GM04504 (cell line): ENCODE data around the gene CLEC16A.
"Not testable (repeated sequence)": the region's sequence is repeated elsewhere in the genome, so short reads cannot be mapped to it uniquely, and the experiment has no call there.

Experiments
- DNase-seq: peaks from one replicate; pipeline ENCODE4 v3.0.0-alpha.2; 2012; ENCODE audit warnings: low read depth

Gene CLEC16A

GRCh38 chr16:11101695-11102522 lies 157.5 kb downstream of the CLEC16A start:
- DNase-seq = no peak

GRCh38 chr16:11102523-11102898 lies 158.1 kb downstream of the CLEC16A start:
- no peak for DNase-seq

- DNase-seq = not testable (repeated sequence)
Observed at GRCh38 chr16:11103301-11103700, 158.9 kb downstream of the CLEC16A start.

GRCh38 chr16:11104168-11105037 lies 160.0 kb downstream of the CLEC16A start:
- no peak for DNase-seq

GRCh38 chr16:11105038-11105903 lies 160.9 kb downstream of the CLEC16A start:
- DNase-seq = peak; percentile 82

GRCh38 chr16:11106726-11107125 lies 162.4 kb downstream of the CLEC16A start:
- DNase-seq = no peak

GRCh38 chr16:11107780-11108465 lies 163.6 kb downstream of the CLEC16A start:
- no peak for DNase-seq

- DNase-seq = no peak
Observed at GRCh38 chr16:11108466-11108805, 164.1 kb downstream of the CLEC16A start.

- DNase-seq = no peak
Observed at GRCh38 chr16:11109566-11109965, 165.2 kb downstream of the CLEC16A start.

- no peak for DNase-seq
Observed at GRCh38 chr16:11111150-11111549, 166.8 kb downstream of the CLEC16A start.

- DNase-seq = no peak
Observed at GRCh38 chr16:11111856-11112634, 167.7 kb downstream of the CLEC16A start.

GRCh38 chr16:11112723-11113348 lies 168.5 kb downstream of the CLEC16A start:
- DNase-seq = no peak

- no peak for DNase-seq
Observed at GRCh38 chr16:11114366-11115164, 170.2 kb downstream of the CLEC16A start.

GRCh38 chr16:11117576-11118211 lies 173.3 kb downstream of the CLEC16A start:
- DNase-seq = no peak

GRCh38 chr16:11118479-11118878 lies 174.1 kb downstream of the CLEC16A start:
- no peak for DNase-seq

- DNase-seq = no peak
Observed at GRCh38 chr16:11121083-11121608, 176.8 kb downstream of the CLEC16A start.

GRCh38 chr16:11121914-11122692 lies 177.7 kb downstream of the CLEC16A start:
- DNase-seq = no peak

GRCh38 chr16:11123666-11124065 lies 179.3 kb downstream of the CLEC16A start:
- DNase-seq = no peak
